HEK293T (cell line): ENCODE data around the gene GRHL1.

Source experiments
- BHLHE40 ChIP-seq: fragments of 450-650 bp; IDR thresholded peaks from 2 replicates; pipeline ENCODE4 v1.6.1; 2016; ENCODE audit warnings: mild to moderate bottlenecking, moderate library complexity, borderline replicate concordance
- FOXM1 ChIP-seq: fragments of 450-650 bp; IDR thresholded peaks from 2 replicates; pipeline ENCODE4 v1.6.1; 2017; ENCODE audit warnings: mild to moderate bottlenecking, borderline replicate concordance
- LEF1 ChIP-seq: fragments of 450-650 bp; IDR thresholded peaks from 2 replicates; pipeline ENCODE4 v1.6.1; 2017; ENCODE audit warnings: mild to moderate bottlenecking, borderline replicate concordance
- NFRKB ChIP-seq: fragments of 450-650 bp; IDR thresholded peaks from 2 replicates; pipeline ENCODE4 v1.6.1; 2016; ENCODE audit warnings: mild to moderate bottlenecking, moderate library complexity
- PKNOX1 ChIP-seq: fragments of 450-650 bp; IDR thresholded peaks from 2 replicates; pipeline ENCODE4 v1.6.1; 2016
- SUZ12 ChIP-seq: fragments of 450-650 bp; IDR thresholded peaks from 2 replicates; pipeline ENCODE4 v1.6.1; 2016; ENCODE audit warnings: mild to moderate bottlenecking
- TARDBP ChIP-seq: fragments of 450-650 bp; IDR thresholded peaks from 2 replicates; pipeline ENCODE4 v1.6.1; 2016

GRCh38 chr2:10048501-10049171 lies 97.1 kb downstream of the GRHL1 start:
- no peak for TF ChIP-seq NFRKB
- TF ChIP-seq TARDBP: no peak
- TF ChIP-seq LEF1: no peak
- no peak for TF ChIP-seq PKNOX1
- no peak for TF ChIP-seq SUZ12
- TF ChIP-seq BHLHE40: no peak
- no peak for TF ChIP-seq FOXM1
